Panc1 (cell line): ENCODE measurements around the gene MEF2A. TPM values are rescaled to one million over a fixed set of nuclear protein-coding genes. Genes with fewer than 3 reads are reported as not detected.

Source experiments
- ATAC-seq: fragments of 200-7000 bp; cut with Tn5 transposase; 2 replicates; pipeline ENCODE4 v1.9.1; 2020; ENCODE audit warnings: mild to moderate bottlenecking, moderate library complexity
- BruUV-seq: library from RNA; stranded (reverse); fragments of 400-500 nt; replicated peaks from 2 replicates; lab custom pipeline; 2021; lab: Mats Ljungman, UMichigan
- CTCF ChIA-PET: fragments of 300-600 bp; sonication (Branson Sonifier 250); formaldehyde crosslinking; loops from one replicate; lab custom pipeline; 2022; ENCODE audit warnings: antibody characterized with exemption; lab: Charles Lee
- POLR2A ChIA-PET: fragments of 300-600 bp; sonication (Branson Sonifier 250); formaldehyde crosslinking; loops from one replicate; lab custom pipeline; 2022; ENCODE audit warnings: antibody characterized with exemption; lab: Charles Lee
- DNase-seq: peaks from one replicate; pipeline ENCODE4 v3.0.0-alpha.2; 2010; ENCODE audit warnings: low read depth, low spot score
- H3K27ac ChIP-seq: 2 replicates; pipeline ENCODE4 v1.5.1; 2011; ENCODE audit warnings: mild to moderate bottlenecking, low read length, inconsistent platforms
- H3K27me3 ChIP-seq: fragments of 200-500 bp; sonication (Bioruptor generic); 2 replicates; pipeline ENCODE4 v1.6.0; 2014; ENCODE audit warnings: low read length, inconsistent platforms; ENCODE audit not compliant: control insufficient read depth, insufficient read depth
- H3K36me3 ChIP-seq: fragments of 200-500 bp; sonication (Bioruptor generic); 2 replicates; pipeline ENCODE4 v1.5.1; 2014; ENCODE audit warnings: inconsistent platforms, mild to moderate bottlenecking, low read length, moderate library complexity; ENCODE audit not compliant: control insufficient read depth, insufficient read depth
- H3K4me1 ChIP-seq: 2 replicates; pipeline ENCODE4 v1.5.1; 2011; ENCODE audit warnings: inconsistent platforms, mild to moderate bottlenecking, low read length, moderate library complexity; ENCODE audit not compliant: control insufficient read depth, insufficient read depth
- H3K4me3 ChIP-seq, 2 experiments: 2 replicates each; pipeline ENCODE4 v1.5.1; 2011 to 2012; ENCODE audit warnings: low read depth in 2 of 2, low read length in 2 of 2, mild to moderate bottlenecking in 2 of 2, inconsistent platforms in 1 of 2, moderate library complexity in 1 of 2
- H3K9me3 ChIP-seq: fragments of 200-500 bp; sonication (Bioruptor generic); 2 replicates; pipeline ENCODE4 v1.5.1; 2014; ENCODE audit warnings: low read depth, mild to moderate bottlenecking, inconsistent platforms, low read length, moderate library complexity; ENCODE audit not compliant: control insufficient read depth, insufficient read depth
- POLR2AphosphoS5 ChIP-seq: IDR thresholded peaks from 2 replicates; pipeline ENCODE4 v1.6.1; 2012; ENCODE audit warnings: mild to moderate bottlenecking, low read depth, low read length, moderate library complexity
- SIN3A ChIP-seq: IDR thresholded peaks from 2 replicates; pipeline ENCODE4 v1.6.1; 2012; ENCODE audit warnings: low read depth, mild to moderate bottlenecking, low read length, moderate library complexity, borderline replicate concordance; ENCODE audit not compliant: insufficient read depth
- TCF7L2 ChIP-seq: IDR thresholded peaks from 2 replicates; pipeline ENCODE4 v1.6.1; 2011; ENCODE audit warnings: mild to moderate bottlenecking, low read depth, low read length, inconsistent platforms
- in situ Hi-C: cut with HindIII; loops from 2 replicates; pipeline ENCODE4 v1.10.0; 2016; ENCODE audit warnings: low sequenced_read_pairs, low pct_unique_long_range_greater_than_20kb
- intact Hi-C: fragments of 100-400 bp; cut with micrococcal nuclease; formaldehyde crosslinking; loops from one replicate; pipeline ENCODE4 v1.10.0; 2022; ENCODE audit not compliant: unreplicated experiment
- total RNA-seq: library from RNA; stranded (reverse); gene quantifications from one replicate; pipeline ENCODE4 v1.2.1, GENCODE V29; 2021; ENCODE audit not compliant: unreplicated experiment
- TF ChIP-seq, protein P1 (sequence below), 2 experiments: IDR thresholded peaks; 2 replicates each; pipeline ENCODE4 v1.6.1; 2011 to 2012; ENCODE audit warnings: low read depth in 2 of 2, control low read depth in 1 of 2, low read length in 1 of 2, mild to moderate bottlenecking in 1 of 2, moderate library complexity in 1 of 2; ENCODE audit not compliant: insufficient read depth in 1 of 2
- TF ChIP-seq, protein P2 (sequence below): fragments of 450-650 bp; IDR thresholded peaks from 2 replicates; pipeline ENCODE4 v1.5.1; 2017; ENCODE audit warnings: mild to moderate bottlenecking

Gene MEF2A
- total RNA-seq, 1 experiment from 2014 or later: 31.1 TPM

DNA sequence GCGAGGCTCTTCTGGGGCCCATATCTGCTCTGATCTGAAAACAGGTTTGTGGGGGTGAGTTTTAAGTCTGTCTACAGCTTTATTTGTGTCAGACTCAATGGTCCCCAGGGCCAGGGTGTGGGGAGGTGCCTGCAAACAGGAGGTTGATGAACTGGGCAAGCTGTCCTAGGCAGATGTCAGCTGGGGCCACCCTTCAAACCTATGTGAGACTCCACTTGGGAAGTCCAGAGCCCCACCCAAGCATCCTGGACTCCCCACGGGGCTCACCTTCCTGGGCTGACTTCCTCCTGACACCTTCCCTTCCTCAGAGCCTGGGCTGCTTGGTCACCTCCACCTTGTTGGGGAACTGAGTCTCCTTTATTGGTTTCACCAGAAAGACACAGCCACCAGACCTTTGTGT is 176.1 kb downstream of the MEF2A start:
- no peaks in the 10 kb centered on the region for H3K9me3 ChIP-seq
- ChIA-PET POLR2A (interaction anchor here (0.5 kb wide), 1 partner anchor 1510 kb away, joined by 8 read pairs; the partner anchor contains the start of gene CHSY1), CTCF (no interaction called here)
- no peak for ATAC-seq
- H3K4me1 ChIP-seq: no peaks in the 10 kb centered on the region
- in situ Hi-C loops (no loop called here), intact Hi-C loops (no loop called here)
- TF ChIP-seq, protein P1, sequence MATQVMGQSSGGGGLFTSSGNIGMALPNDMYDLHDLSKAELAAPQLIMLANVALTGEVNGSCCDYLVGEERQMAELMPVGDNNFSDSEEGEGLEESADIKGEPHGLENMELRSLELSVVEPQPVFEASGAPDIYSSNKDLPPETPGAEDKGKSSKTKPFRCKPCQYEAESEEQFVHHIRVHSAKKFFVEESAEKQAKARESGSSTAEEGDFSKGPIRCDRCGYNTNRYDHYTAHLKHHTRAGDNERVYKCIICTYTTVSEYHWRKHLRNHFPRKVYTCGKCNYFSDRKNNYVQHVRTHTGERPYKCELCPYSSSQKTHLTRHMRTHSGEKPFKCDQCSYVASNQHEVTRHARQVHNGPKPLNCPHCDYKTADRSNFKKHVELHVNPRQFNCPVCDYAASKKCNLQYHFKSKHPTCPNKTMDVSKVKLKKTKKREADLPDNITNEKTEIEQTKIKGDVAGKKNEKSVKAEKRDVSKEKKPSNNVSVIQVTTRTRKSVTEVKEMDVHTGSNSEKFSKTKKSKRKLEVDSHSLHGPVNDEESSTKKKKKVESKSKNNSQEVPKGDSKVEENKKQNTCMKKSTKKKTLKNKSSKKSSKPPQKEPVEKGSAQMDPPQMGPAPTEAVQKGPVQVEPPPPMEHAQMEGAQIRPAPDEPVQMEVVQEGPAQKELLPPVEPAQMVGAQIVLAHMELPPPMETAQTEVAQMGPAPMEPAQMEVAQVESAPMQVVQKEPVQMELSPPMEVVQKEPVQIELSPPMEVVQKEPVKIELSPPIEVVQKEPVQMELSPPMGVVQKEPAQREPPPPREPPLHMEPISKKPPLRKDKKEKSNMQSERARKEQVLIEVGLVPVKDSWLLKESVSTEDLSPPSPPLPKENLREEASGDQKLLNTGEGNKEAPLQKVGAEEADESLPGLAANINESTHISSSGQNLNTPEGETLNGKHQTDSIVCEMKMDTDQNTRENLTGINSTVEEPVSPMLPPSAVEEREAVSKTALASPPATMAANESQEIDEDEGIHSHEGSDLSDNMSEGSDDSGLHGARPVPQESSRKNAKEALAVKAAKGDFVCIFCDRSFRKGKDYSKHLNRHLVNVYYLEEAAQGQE (IDR thresholded peaks at IDR 0.05; ENCODE audit: insufficient read depth in 1 of 2, low read depth in 2 of 2, low read length in 1 of 2): no peak
- TF ChIP-seq SIN3A (no peak), POLR2AphosphoS5 (no peak), TCF7L2 (no peak)
- TF ChIP-seq, protein P2, sequence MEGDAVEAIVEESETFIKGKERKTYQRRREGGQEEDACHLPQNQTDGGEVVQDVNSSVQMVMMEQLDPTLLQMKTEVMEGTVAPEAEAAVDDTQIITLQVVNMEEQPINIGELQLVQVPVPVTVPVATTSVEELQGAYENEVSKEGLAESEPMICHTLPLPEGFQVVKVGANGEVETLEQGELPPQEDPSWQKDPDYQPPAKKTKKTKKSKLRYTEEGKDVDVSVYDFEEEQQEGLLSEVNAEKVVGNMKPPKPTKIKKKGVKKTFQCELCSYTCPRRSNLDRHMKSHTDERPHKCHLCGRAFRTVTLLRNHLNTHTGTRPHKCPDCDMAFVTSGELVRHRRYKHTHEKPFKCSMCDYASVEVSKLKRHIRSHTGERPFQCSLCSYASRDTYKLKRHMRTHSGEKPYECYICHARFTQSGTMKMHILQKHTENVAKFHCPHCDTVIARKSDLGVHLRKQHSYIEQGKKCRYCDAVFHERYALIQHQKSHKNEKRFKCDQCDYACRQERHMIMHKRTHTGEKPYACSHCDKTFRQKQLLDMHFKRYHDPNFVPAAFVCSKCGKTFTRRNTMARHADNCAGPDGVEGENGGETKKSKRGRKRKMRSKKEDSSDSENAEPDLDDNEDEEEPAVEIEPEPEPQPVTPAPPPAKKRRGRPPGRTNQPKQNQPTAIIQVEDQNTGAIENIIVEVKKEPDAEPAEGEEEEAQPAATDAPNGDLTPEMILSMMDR: no peak
- H3K27me3 ChIP-seq: no peaks in the 10 kb centered on the region
- H3K4me3 ChIP-seq: no peak overlapping the region
- no TSS peak for BruUV-seq
- no peaks in the 10 kb centered on the region for H3K36me3 ChIP-seq
- DNase-seq: no peak
- H3K27ac ChIP-seq: no peak overlapping the region

DNA sequence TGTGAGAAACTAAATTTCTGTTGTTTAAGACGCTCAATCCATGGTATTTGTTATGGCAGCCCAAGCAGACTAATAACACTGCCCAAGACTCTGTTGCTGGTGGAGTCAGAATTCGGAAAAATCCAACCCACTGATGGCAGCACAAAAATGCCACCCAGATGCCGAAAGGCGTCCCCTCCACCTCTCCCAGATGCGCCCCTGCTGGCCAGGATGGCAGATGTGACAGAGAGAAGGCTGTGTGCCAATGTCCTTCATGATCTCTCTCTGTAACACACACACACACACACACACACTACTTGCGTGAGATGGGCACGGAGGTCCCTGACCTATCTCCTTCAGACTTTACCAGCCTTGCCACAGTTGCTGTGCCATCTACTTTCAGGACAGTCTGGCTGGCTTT is 178.4 kb downstream of the MEF2A start:
- BruUV-seq: no TSS peak
- ATAC-seq: no peak; the same call in 1 of the 2 replicates
- CTCF ChIA-PET: interaction anchor here (1.2 kb wide), 1 partner anchor 11 kb away, joined by 3 read pairs; the partner anchor contains the start of gene LYSMD4
- no peaks in the 10 kb centered on the region for H3K4me1 ChIP-seq
- H3K27me3 ChIP-seq: no peaks in the 10 kb centered on the region
- no peaks in the 10 kb centered on the region for H3K36me3 ChIP-seq
- TF ChIP-seq, protein P2: no peak; the same call in 1 of the 2 replicates
- no peak for TF ChIP-seq SIN3A
- TF ChIP-seq POLR2AphosphoS5: no peak
- TF ChIP-seq TCF7L2: no peak
- TF ChIP-seq, protein P1 (IDR thresholded peaks at IDR 0.05; ENCODE audit: insufficient read depth in 1 of 2, low read depth in 2 of 2, low read length in 1 of 2): no peak
- H3K4me3 ChIP-seq: no peak overlapping the region
- POLR2A ChIA-PET: no interaction called here
- in situ Hi-C loops (no loop called here), intact Hi-C loops (no loop called here)
- no peak for DNase-seq
- H3K9me3 ChIP-seq: no peaks in the 10 kb centered on the region
- H3K27ac ChIP-seq: no peak overlapping the region
